ENCODE data around the gene TM4SF18.

- TF ChIP-seq CTCF (IDR thresholded peaks at IDR 0.05; ENCODE audit: poor library complexity, severe bottlenecking) (no peak), POLR2AphosphoS5 (IDR thresholded peaks at IDR 0.05) (no peak), EP300 (conservative IDR thresholded peaks at IDR 0.05; ENCODE audit: poor library complexity, severe bottlenecking) (no peak)
Measured at GRCh38 chr3:149362366-149362765, 28.9 kb upstream of the TM4SF18 start.
